ENCODE data around the gene MCTP1.
"Not testable (repeated sequence)": the region's sequence is repeated elsewhere in the genome, so short reads cannot be mapped to it uniquely, and the experiment has no call there.

MCTP1 gene

GRCh38 chr5:94870511-94871183 lies 414.2 kb downstream of the MCTP1 start:
- DNase-seq (ENCODE audit: low read depth), result no peak

GRCh38 chr5:94869921-94870320 lies 415.0 kb downstream of the MCTP1 start:
- DNase-seq (ENCODE audit: low read depth), result no peak

GRCh38 chr5:94863951-94864350 lies 420.9 kb downstream of the MCTP1 start:
- no peak for DNase-seq (ENCODE audit: low read depth)

- DNase-seq (ENCODE audit: low read depth), result no peak
These were observed 427.8 kb downstream of the MCTP1 start for GRCh38 chr5:94857111-94857510.

GRCh38 chr5:94856257-94856800 lies 428.6 kb downstream of the MCTP1 start:
- no peak for DNase-seq (ENCODE audit: low read depth)

- DNase-seq (ENCODE audit: low read depth), result no peak
These were observed 429.4 kb downstream of the MCTP1 start for GRCh38 chr5:94855543-94855942.

- no peak for DNase-seq (ENCODE audit: low read depth)
These were observed 431.8 kb downstream of the MCTP1 start for GRCh38 chr5:94853120-94853519.

GRCh38 chr5:94850960-94851359 lies 433.9 kb downstream of the MCTP1 start:
- no peak for DNase-seq (ENCODE audit: low read depth)

- DNase-seq (ENCODE audit: low read depth), result peak; percentile 24
These were observed 434.8 kb downstream of the MCTP1 start for GRCh38 chr5:94849821-94850736.

GRCh38 chr5:94849324-94849723 lies 435.6 kb downstream of the MCTP1 start:
- DNase-seq (ENCODE audit: low read depth), result no peak

- DNase-seq (ENCODE audit: low read depth), result no peak
These were observed 437.2 kb downstream of the MCTP1 start for GRCh38 chr5:94847726-94848125.

- DNase-seq (ENCODE audit: low read depth), result no peak
These were observed 437.9 kb downstream of the MCTP1 start for GRCh38 chr5:94847019-94847418.

GRCh38 chr5:94845696-94846095 lies 439.2 kb downstream of the MCTP1 start:
- DNase-seq (ENCODE audit: low read depth), result not testable (repeated sequence)

- no peak for DNase-seq (ENCODE audit: low read depth)
These were observed 443.1 kb downstream of the MCTP1 start for GRCh38 chr5:94841598-94842322.

GRCh38 chr5:94833851-94834250 lies 451.0 kb downstream of the MCTP1 start:
- no peak for DNase-seq (ENCODE audit: low read depth)

- no peak for DNase-seq (ENCODE audit: low read depth)
These were observed 452.2 kb downstream of the MCTP1 start for GRCh38 chr5:94832685-94833084.

GRCh38 chr5:94830520-94830919 lies 454.4 kb downstream of the MCTP1 start:
- no peak for DNase-seq (ENCODE audit: low read depth)

GRCh38 chr5:94828222-94828621 lies 456.7 kb downstream of the MCTP1 start:
- not testable (repeated sequence) for DNase-seq (ENCODE audit: low read depth)

- DNase-seq (ENCODE audit: low read depth), result no peak
These were observed 464.4 kb downstream of the MCTP1 start for GRCh38 chr5:94820488-94820887.

GRCh38 chr5:94818904-94819303 lies 466.0 kb downstream of the MCTP1 start:
- DNase-seq (ENCODE audit: low read depth), result no peak

GRCh38 chr5:94815313-94816039 lies 469.4 kb downstream of the MCTP1 start:
- no peak for DNase-seq (ENCODE audit: low read depth)

- DNase-seq (ENCODE audit: low read depth), result no peak
These were observed 472.7 kb downstream of the MCTP1 start for GRCh38 chr5:94812232-94812631.

Data from activated T-cell treated with anti-CD3 and anti-CD28 coated beads for 24 hours (primary cell).